RWPE1 (cell line): Measurements from ENCODE around the gene N4BP2L2.
A peak's percentile ranks its signal among the peaks of the same experiment; 100 is the strongest.

Experiments
- CTCF ChIA-PET: fragments of 350-600 bp; sonication (Branson Sonifier 250); formaldehyde crosslinking; extraction: SDS; loops from one replicate; lab custom pipeline; 2021; lab: Yijun Ruan, JAX
- POLR2A ChIA-PET: fragments of 400-600 bp; formaldehyde crosslinking; extraction: SDS; loops from one replicate; lab custom pipeline; 2020; ENCODE audit warnings: antibody characterized with exemption; ENCODE audit not compliant: low non-redundant PET; lab: Yijun Ruan, JAX
- DNase-seq: peaks from one replicate; pipeline ENCODE4 v3.0.0; 2012; ENCODE audit warnings: low spot score
- H3K27ac ChIP-seq: fragments of 450-650 bp; 2 replicates; pipeline ENCODE4 v1.5.1; 2017
- TF ChIP-seq, protein P1 (sequence below): fragments of 450-650 bp; conservative IDR thresholded peaks from 2 replicates; pipeline ENCODE4 v1.5.1; 2017; ENCODE audit warnings: low read depth, mild to moderate bottlenecking

The N4BP2L2 gene

GRCh38 chr13:32476892-32477291 is 61.7 kb downstream of the N4BP2L2 start:
- TF ChIP-seq, protein P1, sequence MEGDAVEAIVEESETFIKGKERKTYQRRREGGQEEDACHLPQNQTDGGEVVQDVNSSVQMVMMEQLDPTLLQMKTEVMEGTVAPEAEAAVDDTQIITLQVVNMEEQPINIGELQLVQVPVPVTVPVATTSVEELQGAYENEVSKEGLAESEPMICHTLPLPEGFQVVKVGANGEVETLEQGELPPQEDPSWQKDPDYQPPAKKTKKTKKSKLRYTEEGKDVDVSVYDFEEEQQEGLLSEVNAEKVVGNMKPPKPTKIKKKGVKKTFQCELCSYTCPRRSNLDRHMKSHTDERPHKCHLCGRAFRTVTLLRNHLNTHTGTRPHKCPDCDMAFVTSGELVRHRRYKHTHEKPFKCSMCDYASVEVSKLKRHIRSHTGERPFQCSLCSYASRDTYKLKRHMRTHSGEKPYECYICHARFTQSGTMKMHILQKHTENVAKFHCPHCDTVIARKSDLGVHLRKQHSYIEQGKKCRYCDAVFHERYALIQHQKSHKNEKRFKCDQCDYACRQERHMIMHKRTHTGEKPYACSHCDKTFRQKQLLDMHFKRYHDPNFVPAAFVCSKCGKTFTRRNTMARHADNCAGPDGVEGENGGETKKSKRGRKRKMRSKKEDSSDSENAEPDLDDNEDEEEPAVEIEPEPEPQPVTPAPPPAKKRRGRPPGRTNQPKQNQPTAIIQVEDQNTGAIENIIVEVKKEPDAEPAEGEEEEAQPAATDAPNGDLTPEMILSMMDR, result no peak
- ChIA-PET CTCF (no interaction called here), POLR2A (no interaction called here)
- no peak overlapping the region for H3K27ac ChIP-seq
- no peak for DNase-seq

DNA sequence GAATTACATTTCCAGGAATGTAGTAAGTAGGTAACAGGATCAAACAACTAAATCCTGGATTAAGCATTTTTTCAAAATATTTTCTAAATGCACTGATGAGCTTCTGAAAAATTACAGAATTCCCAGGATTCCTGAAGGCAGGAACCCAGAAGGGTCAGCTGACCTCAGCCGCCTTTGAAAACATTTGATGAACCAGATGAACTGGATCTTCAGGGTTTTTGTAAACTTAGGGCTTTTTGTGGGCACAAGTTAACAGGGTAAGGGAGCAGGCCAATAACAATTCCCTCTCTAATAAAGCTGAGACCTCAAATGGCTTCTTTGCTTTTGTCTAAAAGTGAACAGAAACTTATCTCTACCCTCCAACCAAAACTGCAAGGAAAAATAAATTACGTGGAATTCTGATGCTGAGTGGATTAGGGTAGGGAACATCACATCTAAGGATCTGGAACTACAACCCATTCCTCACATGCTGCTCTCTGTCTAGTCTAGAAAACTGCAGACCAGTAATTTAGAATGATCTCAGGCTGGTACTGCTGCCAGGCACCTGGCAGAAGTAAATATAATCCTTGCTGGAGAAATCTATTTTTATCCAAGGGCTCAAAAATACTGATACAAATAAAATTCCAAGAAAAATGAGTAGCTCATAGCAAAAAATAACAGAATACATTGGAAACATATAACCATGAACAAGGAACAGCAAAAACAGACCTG is 62.4 kb downstream of the N4BP2L2 start:
- ChIA-PET CTCF (no interaction called here), POLR2A (no interaction called here)
- TF ChIP-seq, protein P1, result no peak
- DNase-seq, result no peak
- H3K27ac ChIP-seq, result no peak overlapping the region

- POLR2A ChIA-PET, result no interaction called here
- no peak for DNase-seq
- H3K27ac ChIP-seq, result no peak overlapping the region
- CTCF ChIA-PET, result no interaction called here
- TF ChIP-seq, protein P1, result no peak
Measured at GRCh38 chr13:32474999-32475792, 63.4 kb downstream of the N4BP2L2 start.

- no peak for DNase-seq
- ChIA-PET POLR2A (no interaction called here), CTCF (no interaction called here)
- TF ChIP-seq, protein P1, result no peak
- no peak overlapping the region for H3K27ac ChIP-seq
Measured at GRCh38 chr13:32473650-32474049, 64.9 kb downstream of the N4BP2L2 start.

- no peak for DNase-seq
- TF ChIP-seq, protein P1, result no peak
- ChIA-PET POLR2A (no interaction called here), CTCF (no interaction called here)
- H3K27ac ChIP-seq, result no peak overlapping the region
Measured at GRCh38 chr13:32472194-32472621, 66.4 kb downstream of the N4BP2L2 start.

- ChIA-PET CTCF (interaction anchor here (0.6 kb wide), 1 partner anchor 42 kb away, joined by 3 read pairs; no protein-coding TSS in a partner anchor), POLR2A (no interaction called here)
- H3K27ac ChIP-seq, result 0 out of 2 replicates have a peak overlapping the region, but pooled peaks have one; percentile 24
- TF ChIP-seq, protein P1, result no peak
- DNase-seq, result no peak
Measured at GRCh38 chr13:32471187-32471922, 67.2 kb downstream of the N4BP2L2 start.
